ENCODE data around the gene CAPG.
A peak's percentile ranks its signal among the peaks of the same experiment; 100 is the strongest.

CAPG gene

DNA sequence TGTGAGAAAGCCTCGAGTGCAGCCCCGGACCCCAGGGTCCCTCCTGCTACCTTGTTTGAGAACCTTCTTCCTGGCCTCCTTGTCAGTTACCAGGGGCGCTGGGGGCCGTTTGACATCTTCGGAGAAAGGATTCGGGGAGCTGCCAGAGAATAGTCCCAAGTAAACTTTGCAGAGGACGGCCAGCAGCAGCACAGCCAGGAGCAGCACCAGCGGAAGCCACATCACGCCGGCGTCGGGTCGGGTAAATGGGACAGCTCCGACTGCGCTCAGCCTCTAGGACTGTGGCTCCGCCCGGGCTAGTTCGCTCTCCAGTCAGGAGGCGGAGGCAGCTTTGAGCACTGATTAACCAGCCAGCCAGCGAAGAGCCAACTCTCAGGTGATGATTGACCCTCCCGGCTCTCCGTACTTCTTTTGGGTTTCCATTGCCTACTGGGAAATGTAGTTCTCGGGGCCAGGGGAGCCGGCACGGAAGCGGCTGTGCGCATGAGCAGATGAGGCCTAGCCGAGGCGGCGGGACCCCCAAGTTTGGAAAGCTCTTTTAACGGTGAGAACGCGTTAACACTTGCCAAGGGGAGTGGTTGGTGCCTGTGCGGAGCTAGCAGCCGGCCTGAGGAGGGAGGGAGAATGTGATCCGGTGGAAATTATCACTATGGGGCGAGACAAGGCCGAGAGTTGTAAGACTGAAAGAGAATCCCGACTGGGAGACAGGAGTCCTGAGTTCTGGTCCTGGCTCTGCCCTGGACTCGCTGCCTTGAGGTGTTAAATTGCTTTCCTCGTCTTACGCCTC is 55.7 kb downstream of the CAPG start, which contains the start of the genes ELMOD3 and RETSAT:
Gene ELMOD3 (plus strand): TSS at position 484 of the 787 bp plus-strand sequence. CDS start 2,430 bp downstream, outside the sequence.
Gene RETSAT (minus strand): TSS at position 243 of the 787 bp plus-strand sequence. CDS start 21 bp downstream, at position 222.
- DNase-seq, result peak; percentile 99

DNA sequence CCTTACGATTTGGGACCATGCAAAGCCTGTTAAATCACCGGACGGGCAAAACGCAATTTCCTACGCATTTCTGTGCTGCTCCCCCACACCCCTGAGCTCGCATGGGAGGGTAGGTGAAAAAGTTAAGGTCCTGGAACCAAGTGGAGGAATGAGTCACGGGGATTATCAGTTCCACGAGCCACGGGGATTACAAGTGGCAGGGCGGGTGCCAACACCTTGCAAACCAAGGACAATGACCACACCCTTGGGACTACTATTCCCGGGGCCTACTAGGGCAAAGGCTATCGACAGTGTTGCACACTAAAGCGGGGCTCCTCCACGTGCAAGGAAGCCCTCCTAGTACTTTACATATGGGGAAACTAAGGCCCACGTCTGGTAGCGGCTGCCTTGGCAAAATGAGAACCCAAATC is 56.3 kb downstream of the CAPG start:
- no peak for DNase-seq

DNA sequence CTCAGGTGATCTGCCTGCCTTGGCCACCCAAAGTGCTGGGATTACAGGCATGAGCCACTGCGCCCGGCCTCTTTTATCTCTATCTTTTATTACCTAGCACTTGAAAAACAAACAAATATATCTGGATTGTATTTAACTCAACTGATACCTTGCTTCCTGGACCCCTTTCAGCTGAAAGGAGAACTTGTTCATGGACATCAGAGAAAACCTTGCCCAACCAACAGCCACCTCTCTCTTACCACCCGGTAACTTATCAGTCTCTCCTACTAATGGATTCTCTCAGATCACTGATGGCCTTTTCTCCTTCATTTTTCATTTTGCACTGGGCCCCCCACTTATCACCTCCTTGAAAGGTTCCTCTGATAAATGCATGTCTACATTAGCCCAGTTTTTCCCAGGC is 62.6 kb downstream of the CAPG start:
- DNase-seq, result no peak

Data from NCI-H1694 treated with DMSO at 0.1 percent for 48 hours (cell line).